ENCODE data around the gene TOR2A.

GRCh38 chr9:127770905-127771569 is 35.9 kb upstream of the TOR2A start:
- TF ChIP-seq CTCF (IDR thresholded peaks at IDR 0.05; ENCODE audit: low read length) = no peak
- no peak for TF ChIP-seq EZH2phosphoT487 (IDR thresholded peaks at IDR 0.05; ENCODE audit: low read length)

Data from MM.1S (cell line).